H54 (cell line): ENCODE data around the gene HDAC4.

Experiments
- DNase-seq: peaks from one replicate; pipeline ENCODE4 v3.0.0; 2011; ENCODE audit warnings: low spot score, mixed read lengths; ENCODE audit not compliant: insufficient read length
- FAIRE-seq: peaks from 3 replicates; lab custom pipeline; 2011; peaks lifted over from hg19 to GRCh38; lab: Jason Lieb, UNC
- POLR2A ChIP-seq: IDR thresholded peaks from 2 replicates; pipeline ENCODE4 v1.6.1; 2011; ENCODE audit warnings: low read depth, mild to moderate bottlenecking, low read length

HDAC4 gene

DNA sequence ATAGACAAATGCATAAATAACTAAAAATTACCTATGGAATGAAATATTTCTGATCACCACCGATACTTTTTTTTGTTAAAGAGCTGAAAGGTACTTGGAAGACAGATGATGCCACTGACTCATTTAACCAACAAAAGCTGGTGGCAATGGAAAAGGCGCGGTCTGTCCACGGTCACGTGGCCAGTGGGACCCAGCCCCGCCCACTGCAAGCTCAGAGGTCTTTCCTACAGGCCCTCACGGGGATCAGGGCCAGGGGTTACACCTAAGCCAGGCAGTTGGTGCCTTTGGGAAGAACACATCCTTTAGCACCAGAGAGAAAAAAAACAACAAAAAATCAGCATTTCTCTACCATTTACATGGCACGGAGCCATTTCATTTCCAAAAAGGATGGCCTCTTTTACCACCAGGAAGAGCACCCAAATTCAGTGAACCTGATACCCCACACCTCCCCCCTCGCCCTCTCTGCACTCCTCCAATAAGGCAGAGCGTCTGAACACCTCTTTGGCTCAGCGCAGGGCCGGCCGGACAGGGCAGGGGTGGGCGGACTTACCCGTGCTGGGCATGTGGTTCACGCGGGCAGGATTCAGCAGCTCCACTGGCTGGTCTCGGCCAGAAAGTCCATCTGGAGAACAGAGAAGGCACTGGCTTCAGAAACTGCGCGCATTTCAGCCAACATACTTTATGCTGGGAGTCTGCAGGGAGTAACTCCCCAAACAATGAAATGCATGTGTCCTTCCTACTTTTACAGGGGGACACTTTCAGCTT, 164.6 kb downstream of the HDAC4 start:
- DNase-seq (no peak), FAIRE-seq (no peak)
- TF ChIP-seq POLR2A, result no peak

GRCh38 chr2:239235311-239235710, 165.5 kb downstream of the HDAC4 start:
- FAIRE-seq (no peak), DNase-seq (no peak)
- no peak for TF ChIP-seq POLR2A

DNA sequence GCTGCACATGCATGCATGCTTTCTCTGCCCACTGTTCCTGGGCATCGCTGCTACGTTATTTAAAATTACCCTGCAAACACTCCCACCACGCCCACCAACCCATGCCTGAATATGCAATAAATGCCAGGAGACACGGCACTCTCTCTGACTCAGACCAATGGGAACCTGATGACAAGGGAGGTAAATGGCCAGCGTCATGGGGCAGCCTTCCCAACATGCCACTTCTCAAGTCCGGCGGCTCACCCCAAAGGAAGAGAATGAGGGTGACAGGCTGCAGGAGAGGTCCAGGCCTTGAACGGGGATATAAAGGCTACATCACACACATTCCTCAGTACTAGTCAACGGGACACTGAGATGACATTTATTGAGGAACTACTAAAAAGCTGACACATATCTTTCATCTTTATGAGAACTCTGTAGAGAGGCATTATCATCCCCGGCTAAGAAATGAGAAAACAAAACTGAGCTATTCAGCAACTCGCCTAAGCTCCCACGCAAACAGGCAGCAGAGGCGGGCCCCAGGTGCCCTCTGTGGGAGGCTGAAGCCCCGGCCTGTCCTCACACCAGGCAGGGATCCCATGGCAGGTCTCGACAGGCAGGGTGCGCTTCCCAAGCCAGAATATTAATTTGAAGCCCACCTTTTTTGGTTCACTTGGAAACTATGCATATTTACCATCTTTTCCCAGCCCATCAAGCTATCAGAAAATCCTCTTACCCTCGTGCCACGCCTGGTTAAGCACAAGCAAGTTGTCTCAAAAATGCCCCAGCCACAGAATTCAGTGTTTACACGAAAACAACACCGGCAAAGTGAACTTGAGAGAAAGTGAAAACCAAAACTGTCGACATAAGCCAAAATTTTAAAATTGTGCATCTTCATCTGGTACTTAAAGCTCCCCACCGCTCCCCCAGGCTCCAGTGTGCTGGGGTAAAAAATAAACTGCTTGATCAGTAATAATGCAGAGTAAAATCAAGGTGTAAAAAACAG, 166.3 kb downstream of the HDAC4 start:
- no peak for TF ChIP-seq POLR2A
- FAIRE-seq (no peak), DNase-seq (no peak)

- no peak for FAIRE-seq
- no peak for TF ChIP-seq POLR2A
- DNase-seq, result no peak
Measured at GRCh38 chr2:239233576-239233975, 167.2 kb downstream of the HDAC4 start.

DNA sequence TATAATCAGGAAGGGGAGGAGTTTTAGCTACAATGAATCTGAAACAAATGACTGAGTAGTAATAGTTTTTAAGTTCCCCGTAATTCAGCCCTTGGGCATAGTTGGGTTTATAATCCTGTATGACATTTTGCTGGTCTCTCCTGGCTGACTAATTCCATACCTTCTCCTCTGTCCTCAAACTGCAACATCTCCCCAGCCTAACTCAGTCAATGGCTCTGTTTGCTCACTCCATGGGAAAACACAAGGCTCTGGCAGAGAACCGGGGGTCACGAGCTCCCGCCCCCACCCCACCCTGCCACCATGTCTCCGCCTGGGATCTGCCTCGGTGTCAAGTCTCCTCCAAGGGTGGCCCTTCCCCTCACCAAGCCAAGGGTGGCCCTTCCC, 168.6 kb downstream of the HDAC4 start:
- FAIRE-seq, result no peak

GRCh38 chr2:239231231-239232194, 169.3 kb downstream of the HDAC4 start:
- no peak for TF ChIP-seq POLR2A
- no peak for DNase-seq
- FAIRE-seq, result no peak

More for the DNA sequence above, 168.6 kb downstream of the HDAC4 start:
- no peak for DNase-seq
- TF ChIP-seq POLR2A, result no peak

- no peak for FAIRE-seq
- TF ChIP-seq POLR2A, result no peak
- no peak for DNase-seq
Measured at GRCh38 chr2:239230318-239231052, 170.3 kb downstream of the HDAC4 start.

GRCh38 chr2:239229545-239230279, 171.1 kb downstream of the HDAC4 start:
- FAIRE-seq (no peak), DNase-seq (no peak)
- no peak for TF ChIP-seq POLR2A

DNA sequence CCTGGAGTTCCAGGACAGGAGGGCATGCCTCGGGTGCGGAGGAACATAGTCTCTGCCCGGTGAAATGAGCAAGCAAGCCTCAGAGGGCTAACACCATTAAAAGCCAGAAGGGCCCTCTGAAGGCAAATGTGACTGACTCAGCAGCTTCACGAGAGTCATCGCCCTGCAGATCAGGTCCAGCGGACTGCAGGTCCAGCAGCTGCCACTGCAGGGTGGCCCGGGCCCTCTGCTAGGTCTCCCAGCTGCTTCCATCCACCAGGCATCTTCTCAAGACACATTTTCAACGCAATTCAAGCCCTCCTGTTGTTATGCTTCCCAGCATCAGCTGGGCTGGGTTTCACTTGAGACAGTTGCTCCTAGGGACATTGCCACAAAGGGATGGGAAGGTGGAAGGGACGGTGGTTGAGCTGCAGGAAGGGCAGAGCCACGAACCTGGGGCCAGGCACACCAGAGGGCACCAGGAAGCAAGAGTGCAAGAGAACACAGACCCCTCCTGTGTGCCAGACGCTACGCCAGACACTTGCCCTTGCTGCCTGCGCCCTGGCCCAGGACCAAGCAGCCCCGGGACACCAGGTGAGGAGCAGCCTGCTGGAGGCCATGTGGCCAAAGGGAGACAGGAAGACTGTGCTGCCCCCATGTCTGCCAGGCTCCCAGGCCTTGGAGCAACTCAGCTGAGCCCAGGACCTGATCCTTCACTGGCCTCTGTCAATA, 173.0 kb downstream of the HDAC4 start:
- peak; percentile 20 for DNase-seq
- FAIRE-seq, result no peak
- TF ChIP-seq POLR2A, result no peak

DNA sequence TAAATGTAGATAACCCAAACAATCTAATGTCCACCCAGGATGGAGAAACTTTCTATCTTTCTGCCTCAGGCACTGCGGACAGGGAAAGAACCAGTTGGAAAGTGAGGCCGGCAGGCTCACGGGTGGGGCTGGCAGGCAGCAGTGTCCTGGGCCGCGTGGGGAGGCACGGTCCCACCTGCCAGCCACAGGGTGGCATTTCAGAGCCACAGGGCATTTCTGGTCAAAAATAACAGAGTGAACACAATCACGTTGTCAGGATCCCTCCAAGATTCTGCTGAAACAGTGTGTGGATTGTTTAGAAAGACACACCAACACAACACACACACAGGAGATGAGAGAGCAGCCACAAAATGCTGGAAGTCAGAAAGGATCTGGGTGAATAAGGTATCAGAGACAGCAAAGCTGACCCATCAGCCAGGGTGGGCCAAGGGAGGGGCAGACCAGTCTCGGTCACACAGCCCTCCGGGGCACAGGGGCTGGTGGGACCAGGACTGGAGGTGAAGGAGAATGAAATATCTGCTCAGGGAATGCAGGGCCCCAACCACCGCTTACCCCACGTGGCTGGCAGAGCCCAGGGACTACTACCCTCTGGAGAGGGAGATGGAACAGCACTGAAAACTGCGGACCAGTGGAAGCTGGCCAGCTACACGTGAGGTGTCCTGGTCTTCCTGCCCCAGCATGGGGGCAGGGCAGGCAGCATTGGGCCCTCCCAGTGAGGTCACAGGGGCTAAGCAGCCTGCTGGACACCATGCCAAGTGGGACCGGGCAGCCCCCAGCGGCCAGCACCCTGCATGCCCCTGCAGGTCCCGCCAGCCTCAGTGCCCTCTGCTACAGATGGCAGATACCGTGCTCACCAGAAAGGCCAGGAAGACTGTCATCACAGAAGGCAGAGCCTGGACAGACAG, 173.9 kb downstream of the HDAC4 start:
- DNase-seq (no peak), FAIRE-seq (no peak)
- TF ChIP-seq POLR2A, result no peak

DNA sequence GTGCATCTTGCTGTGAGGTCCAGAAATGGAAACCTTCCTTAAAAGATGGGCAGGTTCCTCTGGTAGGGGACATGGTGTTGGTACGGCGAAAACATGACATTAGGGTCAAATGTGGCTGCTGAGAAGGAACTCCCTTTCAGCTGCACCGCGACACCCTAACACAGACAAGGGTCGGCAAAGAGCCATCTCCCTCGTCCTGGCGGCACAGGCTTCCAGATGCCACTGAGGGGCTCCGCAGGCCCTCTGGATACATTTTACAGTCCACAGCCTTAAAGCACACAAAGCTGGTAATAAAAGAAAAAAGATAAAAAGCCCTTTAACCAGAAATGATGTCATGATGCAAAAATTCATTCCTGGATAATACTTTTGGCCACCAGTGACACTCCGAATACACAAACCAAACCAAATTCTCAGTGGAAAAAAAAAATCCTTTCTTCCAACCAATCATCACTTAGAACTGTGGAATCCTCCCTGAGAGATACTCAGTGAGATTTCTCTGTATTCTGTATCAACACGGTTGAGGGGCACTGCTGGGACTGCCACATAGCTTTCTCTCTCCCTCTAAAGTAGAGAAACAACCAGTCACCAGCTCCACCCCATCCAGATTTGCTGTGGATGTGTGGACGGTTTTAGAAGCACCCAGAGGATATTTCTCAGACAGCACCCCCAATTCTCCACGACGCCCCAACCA, 174.8 kb downstream of the HDAC4 start:
- DNase-seq, result no peak
- no peak for TF ChIP-seq POLR2A
- FAIRE-seq, result no peak
